GM19328 (cell line): ENCODE results near the gene TMED7.

ENCODE experiments used
- ATAC-seq: cut with Tn5 transposase; IDR thresholded peaks from one replicate; pipeline ENCODE4 v1.9.1; 2021; ENCODE audit warnings: mild to moderate bottlenecking, moderate library complexity; ENCODE audit not compliant: unreplicated experiment

Gene TMED7

DNA sequence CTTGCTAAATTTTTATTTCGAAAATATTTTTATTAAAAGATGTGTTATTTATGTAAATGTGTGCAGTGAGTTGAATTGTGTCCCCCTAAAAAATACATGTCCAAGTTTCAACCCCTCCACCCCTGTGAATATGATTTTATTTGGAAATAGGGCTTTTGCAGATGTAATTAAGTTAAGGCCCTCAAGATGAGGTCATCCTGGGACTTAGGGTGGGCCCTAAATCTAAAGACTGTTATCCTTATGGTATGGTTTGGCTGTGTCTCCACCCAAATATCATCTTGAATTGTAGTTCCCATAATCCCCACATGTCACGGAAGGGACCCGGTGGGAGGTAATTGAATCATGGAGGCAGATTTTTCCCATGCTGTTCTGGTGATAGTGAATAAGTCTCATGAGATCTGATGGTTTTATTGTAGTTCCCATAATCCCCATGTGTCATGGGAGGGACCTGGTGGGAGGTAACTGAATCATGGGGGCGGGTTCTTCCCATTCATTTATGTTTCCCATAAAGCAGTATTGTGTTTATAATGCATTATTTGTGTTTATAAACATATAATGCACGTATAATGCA lies 1.5 kb upstream of the TMED7 start:
- no peak for ATAC-seq

- ATAC-seq: peak; percentile 33
Observed at GRCh38 chr5:115626445-115626823, 598 bp upstream of the TMED7 start.

- ATAC-seq: no peak
Observed at GRCh38 chr5:115624994-115625393, 842 bp downstream of the TMED7 start.

- no peak for ATAC-seq
Observed at GRCh38 chr5:115623658-115624057, 2.2 kb downstream of the TMED7 start.

GRCh38 chr5:115621365-115621900 lies 4.4 kb downstream of the TMED7 start:
- no peak for ATAC-seq

GRCh38 chr5:115616892-115617291 lies 8.9 kb downstream of the TMED7 start:
- ATAC-seq: no peak

DNA sequence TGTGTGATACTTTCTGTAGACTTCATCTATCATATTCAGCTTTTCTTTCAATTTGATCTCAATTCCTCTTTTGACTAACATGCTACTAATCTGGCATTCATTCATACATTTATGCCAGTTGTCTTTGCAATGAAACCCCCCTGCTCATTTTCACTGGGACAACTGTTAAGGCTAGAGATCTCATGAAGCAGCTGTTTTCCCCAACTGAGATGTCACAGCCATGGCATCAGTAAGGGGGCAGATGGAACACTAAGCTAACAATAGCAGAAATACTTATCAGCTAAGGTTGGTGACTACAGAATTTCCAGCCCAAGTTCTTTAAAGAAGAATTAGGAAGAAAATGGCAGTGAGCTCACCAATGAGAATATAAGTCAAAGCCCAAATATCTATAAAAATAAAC lies 9.4 kb downstream of the TMED7 start:
- ATAC-seq: no peak

DNA sequence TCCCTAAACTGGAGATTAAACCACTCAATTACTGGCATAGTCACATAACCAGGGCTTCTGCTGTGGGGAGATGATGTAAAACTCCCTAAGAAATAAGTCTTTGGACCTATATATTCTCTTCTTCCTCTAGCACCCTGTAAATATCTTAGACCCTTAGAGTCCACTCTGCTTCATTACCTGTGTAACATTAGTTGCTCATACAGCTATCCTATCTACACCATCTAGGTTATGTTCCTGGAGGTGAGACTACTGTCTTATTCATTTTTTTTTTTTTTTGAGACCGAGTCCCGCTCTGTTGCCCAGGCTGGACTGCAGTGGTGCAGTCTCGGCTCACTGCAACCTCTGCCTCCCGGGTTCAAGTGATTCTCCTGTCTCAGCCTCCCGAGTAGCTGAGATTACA lies 14.0 kb downstream of the TMED7 start:
- ATAC-seq: no peak

GRCh38 chr5:115607935-115608334 lies 17.9 kb downstream of the TMED7 start:
- no peak for ATAC-seq

GRCh38 chr5:115605436-115605835 lies 20.4 kb downstream of the TMED7 start:
- ATAC-seq: no peak

DNA sequence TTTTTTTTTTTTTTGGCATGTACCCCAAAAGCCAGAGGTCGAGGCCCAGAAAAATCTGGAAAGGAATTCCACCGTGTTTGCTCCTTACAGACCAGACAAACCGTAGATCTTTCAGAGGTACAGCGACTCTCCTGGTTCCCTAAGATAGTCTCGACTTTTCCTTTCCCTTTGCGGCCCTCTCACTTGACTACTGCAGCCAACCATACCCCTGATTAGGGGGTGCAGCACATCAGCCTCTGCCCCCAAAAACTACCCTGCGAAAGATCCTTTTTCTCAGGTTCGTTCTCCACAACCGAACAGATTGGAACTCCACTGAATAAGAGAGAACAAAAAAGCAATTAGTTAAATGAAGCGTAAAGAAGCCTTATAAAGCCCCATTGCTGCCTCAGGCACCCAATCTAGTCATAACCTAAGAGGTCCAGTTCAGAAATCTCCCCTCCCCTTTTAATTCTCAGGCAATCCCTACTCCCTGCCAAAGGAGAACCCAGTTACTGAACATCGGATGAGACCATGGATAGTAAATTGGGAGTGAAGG lies 23.2 kb downstream of the TMED7 start:
- peak; percentile 6 for ATAC-seq

DNA sequence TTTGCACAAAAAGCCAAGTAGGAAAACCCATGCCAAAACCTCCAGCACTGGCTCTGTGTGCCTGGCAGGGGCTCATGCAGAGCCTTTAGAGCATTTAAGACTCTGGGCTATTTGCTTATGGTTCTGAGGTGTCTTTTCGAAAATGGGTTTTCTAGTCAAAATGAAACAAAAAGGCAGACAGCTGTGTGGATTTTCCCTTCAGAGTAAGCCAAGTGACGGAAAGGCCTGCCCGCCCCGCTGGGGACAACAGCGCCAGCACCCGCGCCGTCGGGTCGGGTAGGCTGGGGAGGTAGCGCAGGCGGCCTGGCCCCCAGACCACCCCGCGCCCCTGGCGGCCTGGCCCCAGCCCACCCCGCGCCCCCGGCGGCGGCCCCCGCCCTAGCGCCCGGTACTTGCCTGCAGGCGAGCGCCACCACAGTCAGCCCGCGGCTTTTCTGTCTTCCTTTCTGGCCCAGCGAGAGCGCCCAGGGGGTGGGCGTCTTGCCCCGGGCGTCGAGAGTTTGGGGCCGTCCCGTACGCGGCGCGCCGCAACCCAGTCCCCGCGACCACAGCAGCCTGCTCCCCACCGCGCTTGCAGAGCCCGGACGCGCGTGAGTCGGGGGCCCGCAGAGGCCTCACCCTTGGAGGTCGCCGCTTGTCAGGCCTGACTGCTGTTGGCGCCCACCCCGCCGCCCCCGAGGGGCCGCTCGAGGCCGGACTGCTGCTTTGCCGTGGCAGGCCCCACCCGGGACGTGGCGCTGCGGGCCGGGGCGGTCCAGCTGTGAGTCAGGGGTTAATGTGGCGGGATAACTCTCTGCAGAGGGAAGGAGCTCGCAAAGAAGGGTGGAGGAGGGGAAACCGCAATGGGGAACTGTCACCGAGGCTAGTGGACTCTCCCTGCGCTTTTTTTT lies 23.9 kb downstream of the TMED7 start, which contains the start of gene TICAM2:
Gene TICAM2, minus strand, starts transcription at position 779 of the 890 bp plus-strand sequence. CDS start 21,223 bp downstream, outside the sequence.
- peak; percentile 68 for ATAC-seq

DNA sequence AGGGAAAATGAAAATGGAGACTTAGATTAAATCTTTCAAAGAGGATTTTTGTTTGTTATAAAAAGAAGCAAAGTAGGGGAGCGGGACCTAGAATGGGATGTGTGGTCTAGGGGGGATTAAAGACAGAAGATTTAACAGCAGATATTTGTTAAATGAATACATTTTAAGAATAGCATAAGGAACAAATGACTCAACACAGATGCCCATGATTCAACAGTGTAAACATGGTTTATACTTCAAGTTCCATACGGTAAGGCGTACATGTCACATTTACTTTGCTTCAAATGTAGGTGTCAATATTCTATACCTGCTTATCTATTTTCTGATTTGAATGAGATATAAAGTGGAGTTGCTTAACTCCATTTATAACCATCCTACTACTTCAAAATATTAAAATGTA lies 25.1 kb downstream of the TMED7 start:
- ATAC-seq: no peak

DNA sequence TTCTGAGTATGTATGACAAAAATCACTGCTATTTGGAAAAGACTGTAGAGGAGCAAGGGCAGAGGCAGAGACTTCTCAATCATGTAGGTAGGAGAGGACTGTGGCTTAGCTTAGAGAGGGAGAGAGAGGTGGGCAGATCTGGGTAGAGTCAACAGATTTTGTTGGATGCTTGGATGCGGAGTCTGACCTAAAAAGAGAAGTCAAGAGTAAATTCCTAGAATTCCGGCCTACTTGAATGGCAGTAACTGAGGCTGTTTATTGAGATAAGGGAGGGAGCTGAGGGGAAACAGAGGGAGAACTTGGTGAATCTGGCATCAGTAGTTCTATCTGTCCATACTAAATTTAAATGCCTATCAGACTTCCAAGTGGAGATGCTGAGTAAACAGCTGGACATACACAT lies 25.9 kb downstream of the TMED7 start:
- ATAC-seq: no peak

GRCh38 chr5:115599502-115599901 lies 26.3 kb downstream of the TMED7 start:
- peak; percentile 38 for ATAC-seq

GRCh38 chr5:115594128-115595047 lies 31.4 kb downstream of the TMED7 start:
- no peak for ATAC-seq

DNA sequence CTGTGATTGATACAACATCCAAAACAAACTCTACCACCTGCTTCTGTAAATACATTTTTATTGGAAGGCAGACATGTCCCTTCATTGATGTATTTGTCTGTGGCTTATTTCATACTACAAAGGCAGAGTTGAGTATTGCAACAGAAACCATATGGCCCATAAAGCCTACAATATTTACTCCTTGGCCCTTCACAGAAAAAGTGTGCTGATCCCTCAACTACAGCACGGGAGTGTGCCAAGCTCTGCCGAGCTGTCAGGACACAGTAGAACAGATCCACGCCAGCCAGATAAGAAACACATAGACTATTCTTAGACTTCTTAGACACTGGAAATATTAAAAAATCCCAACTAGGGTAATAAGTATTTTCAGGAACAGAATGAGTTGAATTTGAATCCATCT lies 36.8 kb downstream of the TMED7 start:
- ATAC-seq: no peak

DNA sequence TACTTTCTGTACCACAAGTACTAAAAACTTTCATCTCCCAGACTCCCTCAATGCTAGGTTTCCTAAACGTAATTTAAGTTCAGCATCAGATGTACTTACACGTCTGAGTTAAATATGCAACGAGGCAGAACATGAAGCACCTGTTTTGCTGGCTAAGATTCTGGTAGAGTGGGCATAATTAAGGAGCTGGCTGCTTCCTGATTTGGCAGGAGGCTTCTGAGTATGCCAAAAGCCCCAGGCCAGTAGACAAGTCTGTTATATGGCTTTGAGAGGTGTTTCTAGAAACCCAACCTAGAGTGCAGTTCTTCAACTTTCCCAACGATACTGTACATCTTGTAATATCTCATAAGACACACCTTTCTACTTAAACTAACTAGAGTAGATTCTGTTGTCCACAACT lies 37.2 kb downstream of the TMED7 start:
- ATAC-seq: no peak

DNA sequence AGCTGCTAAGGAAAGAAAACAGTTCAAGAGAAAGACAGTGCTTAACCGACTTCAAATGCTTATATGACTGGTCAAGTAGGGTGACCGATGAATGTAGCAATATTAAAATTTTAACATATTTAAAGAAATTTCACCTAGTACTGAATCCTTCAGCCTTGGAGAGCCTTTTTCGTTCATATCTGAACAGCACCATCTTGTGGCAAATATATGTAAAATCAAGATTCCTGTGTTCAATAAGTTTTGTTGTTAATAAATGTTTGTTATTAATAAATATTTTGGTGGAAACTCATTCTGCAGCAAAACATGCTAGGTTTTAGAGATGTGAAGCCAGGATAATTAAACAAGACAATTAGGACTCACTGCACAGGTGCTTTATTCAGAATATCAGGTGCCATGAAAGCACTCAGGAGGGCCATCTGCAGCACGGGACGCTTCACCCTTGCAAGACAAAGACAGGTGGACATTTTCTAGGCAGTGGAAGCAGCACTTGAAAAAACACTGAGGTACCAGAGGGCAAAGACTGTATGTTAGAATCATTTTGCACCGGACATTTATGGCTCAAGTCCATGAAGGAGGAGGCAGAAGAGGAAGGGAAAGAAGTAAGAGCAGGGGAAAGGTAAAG lies 39.2 kb downstream of the TMED7 start:
- ATAC-seq: no peak

DNA sequence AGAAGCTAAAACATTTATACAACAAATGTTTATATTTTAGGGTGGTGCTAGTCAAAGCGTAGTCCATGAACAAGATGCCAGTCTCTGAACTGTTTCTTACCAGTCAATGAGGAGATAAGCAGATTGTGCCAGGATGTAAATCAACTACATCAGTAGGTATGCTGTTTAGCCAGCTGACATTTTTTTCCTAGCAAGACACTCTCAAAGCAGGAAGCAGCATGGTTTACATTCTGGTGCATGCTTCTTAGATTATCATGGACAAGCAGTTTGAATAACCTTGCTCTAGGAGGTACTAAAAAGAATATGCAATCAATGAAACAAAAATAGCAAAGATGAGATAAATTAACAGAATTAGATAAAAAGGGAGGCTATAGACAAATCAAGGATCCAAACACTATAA lies 40.6 kb downstream of the TMED7 start:
- no peak for ATAC-seq
